Progenitor cell of endocrine pancreas (in vitro differentiated cells): ENCODE results near the gene STK38. TPM values are rescaled to one million over a fixed set of nuclear protein-coding genes. Genes with fewer than 3 reads are reported as not detected.

ENCODE experiments used
- DNase-seq: peaks from one replicate; pipeline ENCODE4 v3.0.0; 2021; ENCODE audit warnings: low spot score; ENCODE audit not compliant: unreplicated experiment
- H3K27ac Mint-ChIP-seq: 2 replicates; pipeline ENCODE4 v1.8.0; 2021; ENCODE audit warnings: mild to moderate bottlenecking, moderate library complexity, mixed read lengths
- H3K27me3 Mint-ChIP-seq: 2 replicates; pipeline ENCODE4 v1.8.0; 2021; ENCODE audit warnings: mixed read lengths
- H3K36me3 Mint-ChIP-seq: 2 replicates; pipeline ENCODE4 v1.8.0; 2022; ENCODE audit warnings: mixed read lengths; ENCODE audit not compliant: insufficient read depth
- H3K4me1 Mint-ChIP-seq: 2 replicates; pipeline ENCODE4 v1.8.0; 2021; ENCODE audit warnings: low read depth, mixed read lengths
- H3K4me3 Mint-ChIP-seq: 2 replicates; pipeline ENCODE4 v1.8.0; 2021; ENCODE audit warnings: low read depth, mild to moderate bottlenecking, moderate library complexity, mixed read lengths
- H3K9me3 Mint-ChIP-seq: 2 replicates; pipeline ENCODE4 v1.8.0; 2021; ENCODE audit warnings: low read depth, mixed read lengths
- CTCF ChIP-seq: fragments of 200-600 bp; sonication (generic); IDR thresholded peaks from one replicate; pipeline ENCODE4 v1.5.0; 2021; ENCODE audit warnings: antibody characterized with exemption, mild to moderate bottlenecking; ENCODE audit not compliant: unreplicated experiment
- total RNA-seq: library from RNA; stranded (reverse); gene quantifications from 2 replicates; pipeline ENCODE4 v1.2.1, GENCODE V29; 2021

Gene STK38
- total RNA-seq, 1 donor from 2014 or later = 47.2 TPM

- peaks cover 21% of the 10 kb centered on the region for H3K4me1 Mint-ChIP-seq
- H3K4me3 Mint-ChIP-seq = peak overlapping the region; percentile 99
- no peaks in the 10 kb centered on the region for H3K27me3 Mint-ChIP-seq
- no peak for TF ChIP-seq CTCF
- H3K36me3 Mint-ChIP-seq = peaks cover 4% of the 10 kb centered on the region
- peak overlapping the region; percentile 94 for H3K27ac Mint-ChIP-seq
- DNase-seq = no peak
- H3K9me3 Mint-ChIP-seq = no peaks in the 10 kb centered on the region
These were observed 1.4 kb downstream of the STK38 start for GRCh38 chr6:36545767-36546307.

GRCh38 chr6:36544228-36544627 lies 3.1 kb downstream of the STK38 start:
- Mint-ChIP-seq H3K4me3 (peak overlapping the region; percentile 44), H3K4me1 (peaks cover 21% of the 10 kb centered on the region), H3K36me3 (peaks cover 6% of the 10 kb centered on the region), H3K27me3 (no peaks in the 10 kb centered on the region), H3K9me3 (no peaks in the 10 kb centered on the region), H3K27ac (no peak overlapping the region)
- TF ChIP-seq CTCF = no peak
- no peak for DNase-seq

GRCh38 chr6:36542041-36542440 lies 5.2 kb downstream of the STK38 start:
- Mint-ChIP-seq H3K4me1 (peaks cover 19% of the 10 kb centered on the region), H3K27me3 (no peaks in the 10 kb centered on the region), H3K36me3 (peaks cover 12% of the 10 kb centered on the region), H3K27ac (no peak overlapping the region), H3K4me3 (no peak overlapping the region), H3K9me3 (no peaks in the 10 kb centered on the region)
- no peak for TF ChIP-seq CTCF
- DNase-seq = no peak

- Mint-ChIP-seq H3K36me3 (peaks cover 21% of the 10 kb centered on the region), H3K4me1 (peaks cover 6% of the 10 kb centered on the region), H3K9me3 (no peaks in the 10 kb centered on the region), H3K27me3 (no peaks in the 10 kb centered on the region), H3K27ac (no peak overlapping the region), H3K4me3 (no peak overlapping the region)
- no peak for DNase-seq
- TF ChIP-seq CTCF = no peak
These were observed 7.3 kb downstream of the STK38 start for GRCh38 chr6:36539814-36540568.

- Mint-ChIP-seq H3K4me3 (no peak overlapping the region), H3K9me3 (no peaks in the 10 kb centered on the region), H3K4me1 (peaks cover 2% of the 10 kb centered on the region), H3K36me3 (peaks cover 26% of the 10 kb centered on the region), H3K27ac (no peak overlapping the region), H3K27me3 (no peaks in the 10 kb centered on the region)
- no peak for DNase-seq
- no peak for TF ChIP-seq CTCF
These were observed 10.3 kb downstream of the STK38 start for GRCh38 chr6:36536873-36537547.
